HepG2 (cell line): ENCODE data around the gene TXNRD1. TPM values are rescaled to one million over a fixed set of nuclear protein-coding genes. Genes with fewer than 3 reads are reported as not detected.
A peak's percentile ranks its signal among the peaks of the same experiment; 100 is the strongest.

ENCODE experiments used
- DMAP1 ChIP-seq: IDR thresholded peaks from 2 replicates; pipeline ENCODE4 v1.6.1; 2016
- GMEB1 ChIP-seq: sonication (generic); formaldehyde crosslinking; IDR thresholded peaks from 2 replicates; pipeline ENCODE4 v1.5.1; 2020; ENCODE audit warnings: missing genetic modification reagents, mild to moderate bottlenecking, borderline replicate concordance
- HMGXB4 ChIP-seq, 2 experiments: sonication (generic) in 1 of 2; formaldehyde crosslinking in 1 of 2; IDR thresholded peaks; 2 replicates each; pipeline versions ENCODE4 v1.4.0 to v1.6.1; 2018 to 2020; ENCODE audit warnings: missing genetic modification reagents in 2 of 2, borderline replicate concordance in 1 of 2, low read depth in 1 of 2, mild to moderate bottlenecking in 1 of 2, missing biosample characterization in 1 of 2
- HOXA3 ChIP-seq: sonication (generic); formaldehyde crosslinking; IDR thresholded peaks from 2 replicates; pipeline ENCODE4 v1.5.0; 2020; ENCODE audit warnings: missing genetic modification reagents
- IKZF1 ChIP-seq: fragments of 450-650 bp; IDR thresholded peaks from 2 replicates; pipeline ENCODE4 v1.7.1; 2016
- IKZF5 ChIP-seq: IDR thresholded peaks from 2 replicates; pipeline ENCODE4 v1.6.1; 2018; ENCODE audit warnings: missing genetic modification reagents, mild to moderate bottlenecking, missing compliant biosample characterization
- JARID2 ChIP-seq: sonication (generic); formaldehyde crosslinking; IDR thresholded peaks from 2 replicates; pipeline ENCODE4 v1.8.1; 2023; ENCODE audit warnings: missing genetic modification reagents, inconsistent platforms; ENCODE audit not compliant: insufficient replicate concordance
- KAT7 ChIP-seq: IDR thresholded peaks from 2 replicates; pipeline ENCODE4 v1.6.1; 2018; ENCODE audit warnings: borderline replicate concordance, missing compliant biosample characterization
- MAFF ChIP-seq: IDR thresholded peaks from 2 replicates; pipeline ENCODE4 v1.6.1; 2011; ENCODE audit warnings: low read depth, low read length, improper control_type of control experiment
- MAFG ChIP-seq: sonication (generic); formaldehyde crosslinking; IDR thresholded peaks from 2 replicates; pipeline ENCODE4 v1.5.1; 2020; ENCODE audit warnings: mild to moderate bottlenecking, missing genetic modification reagents
- MXI1 ChIP-seq: IDR thresholded peaks from 3 replicates; pipeline ENCODE4 v1.6.1; 2012; ENCODE audit warnings: low read depth, low read length, inconsistent platforms, borderline replicate concordance
- REPIN1 ChIP-seq: sonication (generic); formaldehyde crosslinking; IDR thresholded peaks from 2 replicates; pipeline ENCODE4 v1.8.0; 2022; ENCODE audit warnings: missing genetic modification reagents, low read depth, mild to moderate bottlenecking, borderline replicate concordance
- RNF2 ChIP-seq: fragments of 450-650 bp; conservative IDR thresholded peaks from 2 replicates; pipeline ENCODE4 v1.6.1; 2016; ENCODE audit warnings: low read depth
- SATB2 ChIP-seq: sonication (generic); formaldehyde crosslinking; IDR thresholded peaks from 2 replicates; pipeline ENCODE4 v1.5.0; 2020; ENCODE audit warnings: missing genetic modification reagents
- THAP11 ChIP-seq: IDR thresholded peaks from 2 replicates; pipeline ENCODE4 v1.6.1; 2016; ENCODE audit warnings: missing biosample characterization, missing genetic modification reagents
- TRIM24 ChIP-seq: sonication (generic); formaldehyde crosslinking; IDR thresholded peaks from 2 replicates; pipeline ENCODE4 v1.8.0; 2022; ENCODE audit warnings: mild to moderate bottlenecking, missing genetic modification reagents
- UBTF ChIP-seq: sonication (generic); formaldehyde crosslinking; IDR thresholded peaks from 2 replicates; pipeline ENCODE4 v1.4.0; 2020; ENCODE audit warnings: mild to moderate bottlenecking, missing genetic modification reagents
- ZNF235 ChIP-seq: sonication (generic); formaldehyde crosslinking; IDR thresholded peaks from 2 replicates; pipeline ENCODE4 v1.8.1; 2023; ENCODE audit warnings: mild to moderate bottlenecking, missing genetic modification reagents, borderline replicate concordance
- ZNF430 ChIP-seq: sonication (generic); formaldehyde crosslinking; IDR thresholded peaks from 2 replicates; pipeline ENCODE4 v1.9.0; 2021; ENCODE audit warnings: mild to moderate bottlenecking, missing genetic modification reagents
- polyA plus RNA-seq, 8 experiments: library from polyadenylated mRNA; depleted of rRNA in 3 of 8; stranded (reverse) in 7 of 8; unstranded in 1 of 8; fragments of >200 nt; fragmentation: Illumina TruSeq in 4 of 8; extraction: Trizol in 4 of 8; gene quantifications; 2 replicates each; pipeline versions ENCODE4 v1.2.1 to v1.2.3, GENCODE V29; 2011 to 2016; ENCODE audit warnings: low read depth in 4 of 8, missing spikeins in 1 of 8, mixed read lengths in 1 of 8; ENCODE audit not compliant: insufficient read depth in 1 of 8
- total RNA-seq, 5 experiments: library from RNA; depleted of rRNA; stranded (reverse); fragments of >200 nt; fragmentation: Illumina TruSeq; extraction: Trizol; gene quantifications; 2 replicates each; pipeline ENCODE4 v1.2.3, GENCODE V29; 2016; ENCODE audit warnings: low read depth in 1 of 5
- TF ChIP-seq, protein P1 (sequence below): IDR thresholded peaks from 2 replicates; pipeline ENCODE4 v1.6.1; 2016; ENCODE audit warnings: mild to moderate bottlenecking, missing biosample characterization, missing genetic modification reagents

Gene TXNRD1
- total and polyA plus RNA-seq, 2 of the 13 experiments (the other 11 are each of a cell fraction or from before 2014, with no cell fraction given), result 54.0 to 190 TPM

- TF ChIP-seq THAP11 (CRISPR knock-in tag), result peak; percentile 58
- TF ChIP-seq KAT7 (CRISPR knock-in tag), result peak; percentile 84; the same call in 1 of the 2 replicates
- TF ChIP-seq IKZF1, result no peak
- peak; percentile 27 for TF ChIP-seq JARID2 (CRISPR knock-in tag)
- peak; percentile 93 for TF ChIP-seq MAFF
- TF ChIP-seq SATB2 (CRISPR knock-in tag), result no peak
- TF ChIP-seq IKZF5 (CRISPR knock-in tag), result peak; percentile 69; the same call in 1 of the 2 replicates
- no peak for TF ChIP-seq ZNF430 (CRISPR knock-in tag)
- TF ChIP-seq ZNF235 (CRISPR knock-in tag), result 0 out of 2 replicates have a peak, but pooled peaks have one; percentile 44
- TF ChIP-seq MXI1, result peak; percentile 81; the same call in 2 of the 3 replicates
- TF ChIP-seq, protein P1, sequence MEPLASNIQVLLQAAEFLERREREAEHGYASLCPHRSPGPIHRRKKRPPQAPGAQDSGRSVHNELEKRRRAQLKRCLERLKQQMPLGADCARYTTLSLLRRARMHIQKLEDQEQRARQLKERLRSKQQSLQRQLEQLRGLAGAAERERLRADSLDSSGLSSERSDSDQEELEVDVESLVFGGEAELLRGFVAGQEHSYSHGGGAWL (CRISPR knock-in tag), result peak; percentile 48; the same call in 1 of the 2 replicates
- peak; percentile 61; the same call in 1 of the 2 replicates for TF ChIP-seq RNF2
- peak; percentile 80 for TF ChIP-seq UBTF (CRISPR knock-in tag)
- peak; percentile 73 for TF ChIP-seq REPIN1
- peak; percentile 84 for TF ChIP-seq DMAP1 (CRISPR knock-in tag)
- TF ChIP-seq GMEB1 (CRISPR knock-in tag), result no peak; the same call in 1 of the 2 replicates
- TF ChIP-seq HOXA3 (CRISPR knock-in tag), result peak; percentile 54
- peak; percentile 94 for TF ChIP-seq MAFG (CRISPR knock-in tag)
- peak; percentile 55 to 81; a peak in 2 of 4 replicates for TF ChIP-seq HMGXB4 (CRISPR knock-in tag; IDR thresholded peaks at IDR 0.05; ENCODE audit: borderline replicate concordance in 1 of 2, low read depth in 1 of 2)
- no peak for TF ChIP-seq TRIM24 (CRISPR knock-in tag)
Observed at GRCh38 chr12:104286516-104287482, 71.2 kb downstream of the TXNRD1 start (continued).
